Left lung (tissue), 10 donors: ENCODE measurements around the gene UBAC1. TPM values are rescaled to one million over a fixed set of nuclear protein-coding genes. Genes with fewer than 3 reads are reported as not detected.
A peak's percentile ranks its signal among the peaks of the same experiment; 100 is the strongest.

Experiments used
- ATAC-seq: fragments of 200-7000 bp; cut with Tn5 transposase; one replicate; pipeline ENCODE4 v1.9.1; 2020; ENCODE audit warnings: moderate library complexity
- DNase-seq, 4 donors: peaks; one replicate each; pipeline ENCODE4 v3.0.0-alpha.2; 2013 to 2020
- H3K27ac ChIP-seq, 2 donors: fragments of 200-600 bp; sonication (generic) in 1 of 2; one replicate each; pipeline versions ENCODE4 v1.5.0 to v1.8.0; 2020 to 2021
- H3K27me3 ChIP-seq, 2 donors: fragments of 200-600 bp; sonication (generic) in 1 of 2; one replicate each; pipeline versions ENCODE4 v1.5.0 to v1.8.0; 2020 to 2021
- H3K36me3 ChIP-seq, 2 donors: fragments of 200-600 bp; sonication (generic) in 1 of 2; one replicate each; pipeline versions ENCODE4 v1.5.0 to v1.8.0; 2020 to 2021
- H3K4me1 ChIP-seq, 2 donors: fragments of 200-600 bp; one replicate each; pipeline ENCODE4 v1.8.0; 2021
- H3K4me3 ChIP-seq, 2 donors: fragments of 200-600 bp; sonication (generic) in 1 of 2; one replicate each; pipeline versions ENCODE4 v1.5.0 to v1.8.0; 2020 to 2021; ENCODE audit warnings: mild to moderate bottlenecking in 1 of 2
- H3K9me3 ChIP-seq, 2 donors: fragments of 200-600 bp; sonication (generic) in 1 of 2; one replicate each; pipeline versions ENCODE4 v1.5.0 to v1.8.0; 2020 to 2021
- CTCF ChIP-seq, 2 donors: fragments of 200-600 bp; sonication (generic) in 1 of 2; IDR thresholded peaks; one replicate each; pipeline versions ENCODE4 v1.5.0 to v1.8.0; 2021; ENCODE audit warnings: antibody characterized with exemption in 2 of 2
- intact Hi-C, 2 donors: fragments of 100-400 bp; cut with DNase I; formaldehyde crosslinking; loops; one replicate each; pipeline versions ENCODE4 v1.11.2 to v1.14.2; 2022
- polyA plus RNA-seq, 6 donors: library from polyadenylated mRNA; unstranded; fragments of 120-200 nt; gene quantifications; one replicate each; pipeline ENCODE4 v1.2.1, GENCODE V29; 2013; ENCODE audit not compliant: insufficient read length in 6 of 6
- total RNA-seq, 2 donors: library from RNA; stranded (reverse); fragmentation: NEBNext Ultra II Directional; extraction: Animal tissue kit (Norgen Biotek cat#: 25700); gene quantifications; one replicate each; pipeline ENCODE4 v1.2.1, GENCODE V29; 2021
- donor health status: DM: no; HTN: yes; CAD: no.
- donor health status: DM: no; HTN: no; CAD: no.

UBAC1 gene
- total and polyA plus RNA-seq, 8 donors = 28.5 to 40.2 (median 33.5) TPM

- ATAC-seq (no peak), DNase-seq (peak in 1 of 4 donors; percentile 3)
- H3K27me3 ChIP-seq = no peaks in the 10 kb centered on the region
- H3K9me3 ChIP-seq = no peaks in the 10 kb centered on the region
- peaks cover 4 to 39% of the 10 kb centered on the region in 2 donors for H3K4me1 ChIP-seq
- no peak overlapping the region for H3K27ac ChIP-seq
- no peak overlapping the region for H3K4me3 ChIP-seq
- H3K36me3 ChIP-seq = no peaks in the 10 kb centered on the region
- TF ChIP-seq CTCF (IDR thresholded peaks at IDR 0.05) = no peak
- intact Hi-C loops = no loop called here
Observed at GRCh38 chr9:135903358-135903656, 57.9 kb downstream of the UBAC1 start.

GRCh38 chr9:135902655-135903357 is 58.4 kb downstream of the UBAC1 start:
- no peak for ATAC-seq
- no peaks in the 10 kb centered on the region for H3K36me3 ChIP-seq

GRCh38 chr9:135901826-135902225 is 59.3 kb downstream of the UBAC1 start:
- Histone ChIP-seq H3K36me3 (no peaks in the 10 kb centered on the region), H3K27me3 (no peaks in the 10 kb centered on the region), H3K4me3 (no peak overlapping the region), H3K4me1 (peaks cover 2 to 35% of the 10 kb centered on the region in 2 donors), H3K27ac (no peak overlapping the region), H3K9me3 (no peaks in the 10 kb centered on the region)
- ATAC-seq (no peak), DNase-seq (no peak)
- no peak for TF ChIP-seq CTCF (IDR thresholded peaks at IDR 0.05)
- intact Hi-C loops = no loop called here

More at GRCh38 chr9:135902655-135903357, 58.4 kb downstream of the UBAC1 start:
- Histone ChIP-seq H3K4me3 (no peak overlapping the region), H3K27me3 (no peaks in the 10 kb centered on the region), H3K4me1 (peaks cover 2 to 35% of the 10 kb centered on the region in 2 donors), H3K9me3 (no peaks in the 10 kb centered on the region), H3K27ac (no peak overlapping the region)
- peak in 1 of 4 donors; percentile 15 for DNase-seq
- TF ChIP-seq CTCF (IDR thresholded peaks at IDR 0.05) = no peak
- intact Hi-C loops = no loop called here

GRCh38 chr9:135901031-135901758 is 60.0 kb downstream of the UBAC1 start:
- Histone ChIP-seq H3K4me3 (no peak overlapping the region), H3K4me1 (peaks cover 2 to 31% of the 10 kb centered on the region in 2 donors), H3K27ac (no peak overlapping the region), H3K36me3 (no peaks in the 10 kb centered on the region), H3K27me3 (no peaks in the 10 kb centered on the region), H3K9me3 (no peaks in the 10 kb centered on the region)
- ATAC-seq = no peak
- intact Hi-C loops = no loop called here
- no peak for TF ChIP-seq CTCF (IDR thresholded peaks at IDR 0.05)
- DNase-seq = no peak

GRCh38 chr9:135898634-135899407 is 62.4 kb downstream of the UBAC1 start:
- no peak overlapping the region for H3K4me3 ChIP-seq
- ATAC-seq (no peak), DNase-seq (no peak)
- H3K4me1 ChIP-seq = peaks cover 0 to 13% of the 10 kb centered on the region in 2 donors
- no peaks in the 10 kb centered on the region for H3K27me3 ChIP-seq
- intact Hi-C loops = no loop called here
- TF ChIP-seq CTCF (IDR thresholded peaks at IDR 0.05) = no peak
- H3K27ac ChIP-seq = no peak overlapping the region
- H3K36me3 ChIP-seq = no peaks in the 10 kb centered on the region
- H3K9me3 ChIP-seq = no peaks in the 10 kb centered on the region
